BJ (cell line): ENCODE measurements around the gene CLEC1A. TPM values are rescaled to one million over a fixed set of nuclear protein-coding genes. Genes with fewer than 3 reads are reported as not detected.
"Not testable (repeated sequence)": the region's sequence is repeated elsewhere in the genome, so short reads cannot be mapped to it uniquely, and the experiment has no call there.

Experiments
- CTCF ChIA-PET: fragments of 350-600 bp; formaldehyde crosslinking; extraction: SDS; loops from one replicate; lab custom pipeline; 2021; ENCODE audit warnings: antibody characterized with exemption, inconsistent platforms; lab: Yijun Ruan, JAX
- POLR2A ChIA-PET: fragments of 300-600 bp; sonication (Branson Sonifier 250); formaldehyde crosslinking; extraction: SDS; loops from one replicate; lab custom pipeline; 2021; ENCODE audit warnings: antibody characterized with exemption; lab: Charles Lee
- DNase-seq: peaks from one replicate; pipeline ENCODE4 v3.0.0-alpha.2; 2011; ENCODE audit warnings: low read depth
- H3K27me3 ChIP-seq: 2 replicates; pipeline ENCODE4 v1.6.0; 2011; ENCODE audit warnings: low read length; ENCODE audit not compliant: control insufficient read depth, insufficient read depth
- H3K36me3 ChIP-seq: 2 replicates; pipeline ENCODE4 v1.5.1; 2011; ENCODE audit warnings: low read length; ENCODE audit not compliant: control insufficient read depth, insufficient read depth
- H3K4me3 ChIP-seq: 2 replicates; pipeline ENCODE4 v1.5.1; 2011; ENCODE audit warnings: low read depth, mild to moderate bottlenecking, control low read depth, low read length
- polyA plus RNA-seq: library from polyadenylated mRNA; depleted of rRNA; stranded (reverse); fragments of >200 nt; gene quantifications from 2 replicates; pipeline ENCODE4 v1.2.3, GENCODE V29; 2011; rRNA removed
- TF ChIP-seq, protein P1 (sequence below): IDR thresholded peaks from 2 replicates; pipeline ENCODE4 v1.5.1; 2011; ENCODE audit warnings: low read depth, mild to moderate bottlenecking, control low read depth, inconsistent platforms, low read length, moderate library complexity; ENCODE audit not compliant: insufficient read depth

The CLEC1A gene
- polyA plus RNA-seq, 1 experiment: 0.80 TPM

DNA sequence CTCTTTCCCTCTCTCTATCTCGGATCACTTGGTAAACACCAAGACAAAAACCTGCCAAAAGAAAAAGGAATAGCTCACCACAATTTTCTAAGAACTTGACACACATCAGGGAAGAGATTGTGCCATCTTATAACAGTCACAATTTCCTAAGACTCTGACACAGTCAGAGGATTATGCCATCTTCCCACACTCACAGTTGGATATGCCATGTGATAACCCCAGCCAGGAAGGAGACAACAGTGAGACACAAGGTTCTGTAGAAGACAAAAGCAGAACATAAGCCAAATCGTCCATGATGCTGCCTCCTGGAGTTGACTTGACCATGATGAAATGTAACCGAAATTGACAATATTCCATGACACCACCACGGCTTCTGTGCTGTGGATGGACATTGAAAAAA lies 71.1 kb downstream of the CLEC1A start:
- no peaks in the 10 kb centered on the region for H3K36me3 ChIP-seq
- ChIA-PET POLR2A (no interaction called here), CTCF (interaction anchor here (0.6 to 0.7 kb wide), 2 partner anchors 112 to 150 kb away, joined by 3 to 4 read pairs; no protein-coding TSS in a partner anchor)
- TF ChIP-seq, protein P1, sequence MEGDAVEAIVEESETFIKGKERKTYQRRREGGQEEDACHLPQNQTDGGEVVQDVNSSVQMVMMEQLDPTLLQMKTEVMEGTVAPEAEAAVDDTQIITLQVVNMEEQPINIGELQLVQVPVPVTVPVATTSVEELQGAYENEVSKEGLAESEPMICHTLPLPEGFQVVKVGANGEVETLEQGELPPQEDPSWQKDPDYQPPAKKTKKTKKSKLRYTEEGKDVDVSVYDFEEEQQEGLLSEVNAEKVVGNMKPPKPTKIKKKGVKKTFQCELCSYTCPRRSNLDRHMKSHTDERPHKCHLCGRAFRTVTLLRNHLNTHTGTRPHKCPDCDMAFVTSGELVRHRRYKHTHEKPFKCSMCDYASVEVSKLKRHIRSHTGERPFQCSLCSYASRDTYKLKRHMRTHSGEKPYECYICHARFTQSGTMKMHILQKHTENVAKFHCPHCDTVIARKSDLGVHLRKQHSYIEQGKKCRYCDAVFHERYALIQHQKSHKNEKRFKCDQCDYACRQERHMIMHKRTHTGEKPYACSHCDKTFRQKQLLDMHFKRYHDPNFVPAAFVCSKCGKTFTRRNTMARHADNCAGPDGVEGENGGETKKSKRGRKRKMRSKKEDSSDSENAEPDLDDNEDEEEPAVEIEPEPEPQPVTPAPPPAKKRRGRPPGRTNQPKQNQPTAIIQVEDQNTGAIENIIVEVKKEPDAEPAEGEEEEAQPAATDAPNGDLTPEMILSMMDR: no peak
- no peaks in the 10 kb centered on the region for H3K27me3 ChIP-seq
- no peak overlapping the region for H3K4me3 ChIP-seq
- no peak for DNase-seq

GRCh38 chr12:10027311-10027710 lies 71.5 kb downstream of the CLEC1A start:
- CTCF ChIA-PET: interaction anchor here (0.6 to 0.7 kb wide), 2 partner anchors 112 to 150 kb away, joined by 3 to 4 read pairs; no protein-coding TSS in a partner anchor
- Histone ChIP-seq H3K36me3 (no peaks in the 10 kb centered on the region), H3K27me3 (no peaks in the 10 kb centered on the region), H3K4me3 (no peak overlapping the region)
- TF ChIP-seq, protein P1: no peak
- POLR2A ChIA-PET: no interaction called here
- no peak for DNase-seq

DNA sequence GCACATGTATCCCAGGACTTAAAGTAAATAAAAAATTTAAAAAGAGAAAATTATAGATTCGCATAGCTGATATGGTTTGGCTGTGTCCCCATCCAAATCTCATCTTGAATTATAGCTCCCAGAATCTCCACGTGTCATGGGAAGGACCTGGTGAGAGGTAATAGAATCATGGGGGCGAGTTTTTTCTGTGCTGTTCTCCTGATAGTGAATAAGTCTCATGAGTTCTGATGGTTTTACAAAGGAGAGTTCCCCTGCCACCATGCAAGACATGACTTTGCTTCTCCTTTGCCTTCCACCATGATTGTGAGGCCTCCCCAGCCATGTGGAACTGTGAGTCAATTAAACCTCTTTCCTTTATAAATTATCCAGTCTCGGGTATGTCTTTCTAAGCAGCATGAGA lies 72.1 kb downstream of the CLEC1A start:
- H3K27me3 ChIP-seq, POLR2A ChIA-PET: not testable (repeated sequence)

DNA sequence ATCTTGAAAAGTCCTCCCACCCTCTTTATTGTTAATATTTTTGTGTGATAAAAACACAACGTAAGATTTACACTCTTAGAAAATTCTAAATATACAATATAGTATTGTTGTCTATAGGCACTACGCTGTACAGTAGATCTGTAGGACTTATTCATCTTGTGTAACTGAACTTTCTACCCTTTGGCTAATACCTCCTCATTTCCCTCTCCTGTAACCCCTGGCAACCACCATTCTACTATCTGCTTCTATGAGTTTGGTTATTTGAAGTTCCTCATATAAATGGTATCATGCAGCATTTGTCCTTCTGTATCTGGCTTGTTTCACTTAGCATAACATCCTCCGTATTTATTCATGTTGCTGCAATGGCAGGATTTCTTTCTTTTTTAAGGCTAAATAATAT lies 73.5 kb downstream of the CLEC1A start:
- Histone ChIP-seq H3K36me3 (no peaks in the 10 kb centered on the region), H3K4me3 (no peak overlapping the region), H3K27me3 (no peaks in the 10 kb centered on the region)
- no peak for DNase-seq
- TF ChIP-seq, protein P1: no peak
- ChIA-PET POLR2A (no interaction called here), CTCF (interaction anchor here (1.0 to 2.4 kb wide), 2 partner anchors 15 to 107 kb away, joined by 3 to 6 read pairs; partner anchors contain the start of gene CLEC12B)

More for the DNA sequence above, 72.1 kb downstream of the CLEC1A start:
- H3K36me3 ChIP-seq, DNase-seq, H3K4me3 ChIP-seq: not testable (repeated sequence)
- CTCF ChIA-PET: interaction anchor here (1.3 kb wide), 1 partner anchor 128 kb away, joined by 3 read pairs; no protein-coding TSS in a partner anchor

DNA sequence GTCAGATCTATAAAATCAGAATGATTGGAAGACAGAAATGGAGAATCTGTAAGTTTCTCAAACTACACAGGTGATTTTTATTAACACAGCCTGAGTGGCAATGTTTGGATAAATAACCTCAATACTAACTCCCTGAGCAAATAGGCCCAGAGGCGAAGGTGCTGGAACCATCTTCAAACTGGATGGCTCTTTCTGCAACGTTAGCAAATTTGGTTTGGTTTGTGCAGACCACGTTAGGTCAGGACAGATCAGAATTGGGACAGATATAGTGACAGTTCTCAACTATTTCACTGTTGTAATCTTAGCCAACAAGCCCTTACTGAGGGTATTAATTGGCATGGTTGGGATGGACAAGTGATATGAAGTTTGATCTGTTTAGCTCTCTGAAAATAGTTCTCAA lies 77.4 kb downstream of the CLEC1A start:
- H3K27me3 ChIP-seq: no peaks in the 10 kb centered on the region
- no peak for DNase-seq
- ChIA-PET CTCF (interaction anchor here (0.9 to 1.5 kb wide), 3 partner anchors 9 to 119 kb away, joined by 3 to 6 read pairs (median 3); partner anchors contain the start of gene CLEC12B), POLR2A (no interaction called here)
- no peaks in the 10 kb centered on the region for H3K36me3 ChIP-seq
- H3K4me3 ChIP-seq: no peak overlapping the region
- TF ChIP-seq, protein P1: no peak

Other genes starting within 250 kb of the CLEC1A start
- gene CLEC2B, start 229.6 kb downstream of the CLEC1A start, polyA plus RNA-seq: 0.04 and 0.27 TPM in 2 replicates
- not detected in 2 replicates for gene KLRF2, start 217.5 kb downstream of the CLEC1A start, polyA plus RNA-seq
- gene CLEC2A, start 166.6 kb downstream of the CLEC1A start, polyA plus RNA-seq: not detected in 2 replicates
- gene CLEC12A, start 127.6 kb downstream of the CLEC1A start, polyA plus RNA-seq: not detected in 2 replicates
- not detected in 2 replicates for gene CLEC1B, start 99.9 kb downstream of the CLEC1A start, polyA plus RNA-seq
- gene CLEC12B, start 88.4 kb downstream of the CLEC1A start, polyA plus RNA-seq: 0.22 TPM in 1 of 2 replicates, not detected in the other
- not detected in 2 replicates for gene CLEC9A, start 68.3 kb downstream of the CLEC1A start, polyA plus RNA-seq
- gene CLEC7A, start 31.2 kb upstream of the CLEC1A start, polyA plus RNA-seq: not detected in 2 replicates
- 6.9 and 9.1 TPM in 2 replicates for gene OLR1, start 73.1 kb upstream of the CLEC1A start, polyA plus RNA-seq
- gene TMEM52B, start 80.0 kb upstream of the CLEC1A start, polyA plus RNA-seq: 0.85 and 1.4 TPM in 2 replicates
- 192 and 275 TPM in 2 replicates for gene GABARAPL1, start 113.9 kb upstream of the CLEC1A start, polyA plus RNA-seq
- gene KLRD1, start 208.9 kb upstream of the CLEC1A start, polyA plus RNA-seq: 0.13 and 0.74 TPM in 2 replicates